D721Med (cell line): ENCODE results near the gene FAAP20.

Experiments
- DNase-seq: peaks from one replicate; pipeline ENCODE4 v3.0.0; 2011; ENCODE audit warnings: low spot score; ENCODE audit not compliant: insufficient read length
- FAIRE-seq: peaks from 2 replicates; lab custom pipeline; 2011; peaks lifted over from hg19 to GRCh38; lab: Jason Lieb, UNC
- CTCF ChIP-seq: IDR thresholded peaks from 2 replicates; pipeline ENCODE4 v1.5.1; 2012; ENCODE audit warnings: mild to moderate bottlenecking, control low read depth; ENCODE audit not compliant: insufficient read depth; ENCODE audit errors: missing control alignments

FAAP20 gene

GRCh38 chr1:2238361-2239012, 43.9 kb upstream of the FAAP20 start:
- no peak for TF ChIP-seq CTCF
- FAIRE-seq = no peak
- DNase-seq = no peak

GRCh38 chr1:2237773-2238172, 43.2 kb upstream of the FAAP20 start:
- no peak for DNase-seq
- FAIRE-seq = no peak
- TF ChIP-seq CTCF = peak; percentile 4

GRCh38 chr1:2236695-2237677, 42.4 kb upstream of the FAAP20 start:
- no peak for FAIRE-seq
- no peak for DNase-seq
- TF ChIP-seq CTCF = no peak

- no peak for TF ChIP-seq CTCF
- no peak for DNase-seq
- FAIRE-seq = no peak
Observed at GRCh38 chr1:2235300-2235998, 40.9 kb upstream of the FAAP20 start.

- TF ChIP-seq CTCF = no peak
- DNase-seq = no peak
- FAIRE-seq = no peak
Observed at GRCh38 chr1:2234762-2235113, 40.2 kb upstream of the FAAP20 start.

- TF ChIP-seq CTCF = no peak
- DNase-seq (no peak), FAIRE-seq (no peak)
Observed at GRCh38 chr1:2233997-2234761, 39.6 kb upstream of the FAAP20 start.
